Ascending aorta (tissue), 2 donors: ENCODE results near the gene PCCB. TPM values are rescaled to one million over a fixed set of nuclear protein-coding genes. Genes with fewer than 3 reads are reported as not detected.

Source experiments
- DNase-seq, 2 donors: peaks; one replicate each; pipeline ENCODE4 v3.0.0-alpha.2; 2019; ENCODE audit warnings: low spot score in 2 of 2
- H3K27ac ChIP-seq, 2 donors: fragments of 200-600 bp; sonication (generic); one replicate each; pipeline ENCODE4 v1.5.1; 2016 to 2017; ENCODE audit warnings: mild to moderate bottlenecking in 1 of 2
- H3K27me3 ChIP-seq: fragments of 200-600 bp; sonication (generic); one replicate; pipeline ENCODE4 v1.5.1; 2017
- H3K36me3 ChIP-seq, 2 donors: fragments of 200-600 bp; sonication (generic); one replicate each; pipeline ENCODE4 v1.5.1; 2016
- H3K4me1 ChIP-seq, 2 donors: fragments of 200-600 bp; sonication (generic); one replicate each; pipeline ENCODE4 v1.5.1; 2016 to 2017; ENCODE audit warnings: mild to moderate bottlenecking in 1 of 2
- H3K4me3 ChIP-seq, 2 donors: fragments of 200-600 bp; sonication (generic); one replicate each; pipeline ENCODE4 v1.5.1; 2016 to 2017; ENCODE audit warnings: mild to moderate bottlenecking in 1 of 2
- H3K9me3 ChIP-seq, 2 donors: fragments of 200-600 bp; sonication (generic); one replicate each; pipeline ENCODE4 v1.5.1; 2016
- CTCF ChIP-seq, 3 experiments: fragments of 200-600 bp in 2 of 3; fragments of 450-650 bp in 1 of 3; sonication (generic) in 2 of 3; IDR thresholded peaks; one replicate each; pipeline ENCODE4 v1.5.1; 2016 to 2019; ENCODE audit warnings: antibody characterized with exemption in 3 of 3, mild to moderate bottlenecking in 1 of 3, moderate library complexity in 1 of 3
- intact Hi-C: fragments of 100-400 bp; cut with DNase I; formaldehyde crosslinking; loops from one replicate; pipeline ENCODE4 v1.15.1; 2023
- total RNA-seq: library from RNA; depleted of rRNA; stranded (reverse); fragments of >200 nt; gene quantifications from one replicate; pipeline ENCODE4 v1.1.0, GENCODE V29; 2016

The PCCB gene
- total RNA-seq, 1 donor from 2014 or later: 114 TPM

- DNase-seq: no peak
- intact Hi-C loops: no loop called here
- H3K4me3 ChIP-seq: no peak overlapping the region
- no peak overlapping the region for H3K27ac ChIP-seq
- peaks cover 3 to 10% of the 10 kb centered on the region in 2 donors for H3K36me3 ChIP-seq
- H3K4me1 ChIP-seq: no peaks in the 10 kb centered on the region
- no peaks in the 10 kb centered on the region for H3K9me3 ChIP-seq
- TF ChIP-seq CTCF (IDR thresholded peaks at IDR 0.05): no peak
- no peaks in the 10 kb centered on the region for H3K27me3 ChIP-seq
Measured at GRCh38 chr3:136377508-136377907, 127.4 kb downstream of the PCCB start.

- no peak for DNase-seq
- Histone ChIP-seq H3K36me3 (peaks cover 3 to 10% of the 10 kb centered on the region in 2 donors), H3K4me1 (no peaks in the 10 kb centered on the region), H3K4me3 (no peak overlapping the region), H3K27me3 (no peaks in the 10 kb centered on the region), H3K9me3 (no peaks in the 10 kb centered on the region), H3K27ac (no peak overlapping the region)
- no peak for TF ChIP-seq CTCF (IDR thresholded peaks at IDR 0.05)
- intact Hi-C loops: no loop called here
Measured at GRCh38 chr3:136378011-136378410, 127.9 kb downstream of the PCCB start.

Other genes with a start within 250 kb of the PCCB start
- 16.5 TPM for gene MSL2, start 54.0 kb upstream of the PCCB start, total RNA-seq